GM12801 (cell line): Measurements from ENCODE around the gene MZF1.

Source experiments
- CTCF ChIP-seq: IDR thresholded peaks from one replicate; pipeline ENCODE4 v1.5.1; 2011; ENCODE audit warnings: control low read depth; ENCODE audit not compliant: insufficient read length; ENCODE audit errors: extremely low read depth

Gene MZF1

GRCh38 chr19:58572818-58573657, at the start of gene MZF1:
TSS of gene MZF1 (minus strand) at chr19:58573335. CDS start at chr19:58571389, 1,946 bp downstream.
- no peak for TF ChIP-seq CTCF

- TF ChIP-seq CTCF = no peak
Observed at GRCh38 chr19:58586133-58586765, 13.1 kb upstream of the MZF1 start.

- no peak for TF ChIP-seq CTCF
Observed at GRCh38 chr19:58585442-58586132, 12.5 kb upstream of the MZF1 start.

- TF ChIP-seq CTCF = no peak
Observed at GRCh38 chr19:58584498-58585441, 11.6 kb upstream of the MZF1 start.

- no peak for TF ChIP-seq CTCF
Observed at GRCh38 chr19:58582985-58583384, 9.8 kb upstream of the MZF1 start.

GRCh38 chr19:58581227-58582141, 8.3 kb upstream of the MZF1 start:
- TF ChIP-seq CTCF = peak; percentile 98
